ENCODE results near the gene GALNT2.

DNA sequence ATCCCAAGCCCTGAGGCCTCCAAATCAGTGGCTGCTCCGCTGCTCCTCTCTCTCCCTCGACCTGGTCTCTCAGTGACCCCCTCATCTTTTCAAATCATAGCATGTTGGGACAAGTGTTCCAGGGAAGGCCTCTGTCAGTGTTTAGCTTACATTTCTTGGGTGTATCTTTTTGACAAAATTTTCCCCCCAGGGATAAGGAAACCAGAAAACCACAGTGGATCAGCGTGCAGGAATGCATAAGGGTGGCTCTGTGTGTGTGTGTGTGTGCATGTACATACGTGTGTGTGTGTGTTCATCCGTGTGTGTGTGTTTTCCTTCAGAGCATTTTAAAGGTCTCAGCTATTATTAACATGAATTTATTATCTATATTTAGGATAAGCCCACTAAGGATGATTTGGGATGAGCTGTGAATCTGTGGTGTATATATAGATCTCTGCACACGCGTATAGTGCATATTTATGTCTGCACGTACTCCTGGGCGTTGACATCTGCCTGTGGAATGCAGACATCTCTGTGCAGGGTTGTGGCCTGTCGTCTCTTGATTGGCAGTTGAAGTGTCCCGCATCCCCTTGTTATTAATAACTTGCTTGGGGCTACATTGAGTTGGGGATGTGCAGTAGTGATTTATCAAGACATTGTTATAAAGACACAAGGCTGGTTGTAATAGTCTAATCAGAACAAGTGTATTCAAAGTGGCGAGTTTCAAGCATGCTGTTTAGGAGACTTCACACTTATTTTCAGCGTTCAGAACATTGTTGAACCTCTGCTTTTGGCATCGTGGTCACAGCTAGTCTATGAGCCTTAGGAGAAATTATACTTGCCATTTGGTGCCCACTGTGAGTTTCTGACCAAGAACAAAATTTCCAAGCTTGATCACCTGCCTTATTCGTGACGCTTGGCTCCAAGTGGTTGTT, 55.6 kb downstream of the GALNT2 start:
- TF ChIP-seq, protein P1, sequence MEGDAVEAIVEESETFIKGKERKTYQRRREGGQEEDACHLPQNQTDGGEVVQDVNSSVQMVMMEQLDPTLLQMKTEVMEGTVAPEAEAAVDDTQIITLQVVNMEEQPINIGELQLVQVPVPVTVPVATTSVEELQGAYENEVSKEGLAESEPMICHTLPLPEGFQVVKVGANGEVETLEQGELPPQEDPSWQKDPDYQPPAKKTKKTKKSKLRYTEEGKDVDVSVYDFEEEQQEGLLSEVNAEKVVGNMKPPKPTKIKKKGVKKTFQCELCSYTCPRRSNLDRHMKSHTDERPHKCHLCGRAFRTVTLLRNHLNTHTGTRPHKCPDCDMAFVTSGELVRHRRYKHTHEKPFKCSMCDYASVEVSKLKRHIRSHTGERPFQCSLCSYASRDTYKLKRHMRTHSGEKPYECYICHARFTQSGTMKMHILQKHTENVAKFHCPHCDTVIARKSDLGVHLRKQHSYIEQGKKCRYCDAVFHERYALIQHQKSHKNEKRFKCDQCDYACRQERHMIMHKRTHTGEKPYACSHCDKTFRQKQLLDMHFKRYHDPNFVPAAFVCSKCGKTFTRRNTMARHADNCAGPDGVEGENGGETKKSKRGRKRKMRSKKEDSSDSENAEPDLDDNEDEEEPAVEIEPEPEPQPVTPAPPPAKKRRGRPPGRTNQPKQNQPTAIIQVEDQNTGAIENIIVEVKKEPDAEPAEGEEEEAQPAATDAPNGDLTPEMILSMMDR (IDR thresholded peaks at IDR 0.05): no peak
- no peak for TF ChIP-seq POLR2A (IDR thresholded peaks at IDR 0.05)
- TF ChIP-seq EP300 (IDR thresholded peaks at IDR 0.05): no peak

All from tibial nerve (tissue), 4 donors.